OCI-LY3 (cell line): Measurements from ENCODE around the gene OGFR.

ENCODE experiments used
- EZH2phosphoT487 ChIP-seq: fragments of 200-600 bp; shearing (Covaris generic); IDR thresholded peaks from 2 replicates; pipeline ENCODE4 v1.6.1; 2018; ENCODE audit warnings: antibody characterized with exemption, mixed run types, low read depth
- TF ChIP-seq, protein P1 (sequence below): fragments of 200-600, 300-600 bp; sonication (generic); IDR thresholded peaks from 2 replicates; pipeline ENCODE4 v1.5.1; 2014; ENCODE audit warnings: antibody characterized with exemption, low read length, low read depth

DNA sequence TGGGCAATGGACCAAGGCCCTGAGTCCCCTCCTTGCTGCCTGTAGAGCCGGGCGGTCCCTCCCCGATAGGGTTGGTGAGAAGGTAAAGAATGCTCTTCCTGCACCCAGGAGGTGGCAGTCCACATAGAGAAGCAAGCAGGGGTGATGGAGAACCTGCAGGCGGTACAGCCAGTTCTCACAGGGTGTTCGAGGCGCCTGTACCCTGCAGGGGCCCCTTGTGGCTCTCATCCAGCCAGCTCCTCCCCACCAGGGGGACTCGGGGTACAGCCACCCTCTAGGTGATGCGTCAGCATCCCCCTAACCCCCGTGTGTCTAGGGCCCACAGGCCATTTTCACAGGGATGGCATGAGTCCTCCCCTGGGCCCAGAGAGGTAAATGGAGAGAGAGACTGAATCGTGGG lies 7.1 kb downstream of the OGFR start:
- TF ChIP-seq, protein P1, sequence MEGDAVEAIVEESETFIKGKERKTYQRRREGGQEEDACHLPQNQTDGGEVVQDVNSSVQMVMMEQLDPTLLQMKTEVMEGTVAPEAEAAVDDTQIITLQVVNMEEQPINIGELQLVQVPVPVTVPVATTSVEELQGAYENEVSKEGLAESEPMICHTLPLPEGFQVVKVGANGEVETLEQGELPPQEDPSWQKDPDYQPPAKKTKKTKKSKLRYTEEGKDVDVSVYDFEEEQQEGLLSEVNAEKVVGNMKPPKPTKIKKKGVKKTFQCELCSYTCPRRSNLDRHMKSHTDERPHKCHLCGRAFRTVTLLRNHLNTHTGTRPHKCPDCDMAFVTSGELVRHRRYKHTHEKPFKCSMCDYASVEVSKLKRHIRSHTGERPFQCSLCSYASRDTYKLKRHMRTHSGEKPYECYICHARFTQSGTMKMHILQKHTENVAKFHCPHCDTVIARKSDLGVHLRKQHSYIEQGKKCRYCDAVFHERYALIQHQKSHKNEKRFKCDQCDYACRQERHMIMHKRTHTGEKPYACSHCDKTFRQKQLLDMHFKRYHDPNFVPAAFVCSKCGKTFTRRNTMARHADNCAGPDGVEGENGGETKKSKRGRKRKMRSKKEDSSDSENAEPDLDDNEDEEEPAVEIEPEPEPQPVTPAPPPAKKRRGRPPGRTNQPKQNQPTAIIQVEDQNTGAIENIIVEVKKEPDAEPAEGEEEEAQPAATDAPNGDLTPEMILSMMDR = no peak
- TF ChIP-seq EZH2phosphoT487 = no peak
